Psoas muscle (tissue), 8 donors: ENCODE measurements around the gene CMYA5. TPM values are rescaled to one million over a fixed set of nuclear protein-coding genes. Genes with fewer than 3 reads are reported as not detected.
"Not testable (repeated sequence)": the region's sequence is repeated elsewhere in the genome, so short reads cannot be mapped to it uniquely, and the experiment has no call there.

Source experiments
- ATAC-seq, 4 donors: fragments of 200-7000 bp; cut with Tn5 transposase; one replicate each; pipeline ENCODE4 v1.9.1; 2020; ENCODE audit warnings: moderate library complexity in 3 of 4, mild to moderate bottlenecking in 2 of 4
- DNase-seq, 2 donors: peaks; one replicate each; pipeline ENCODE4 v3.0.0-alpha.2; 2020
- H3K27ac ChIP-seq: fragments of 200-600 bp; one replicate; pipeline ENCODE4 v1.8.0; 2022
- H3K27me3 ChIP-seq, 3 donors: fragments of 200-600 bp in 1 of 3; one replicate each; pipeline versions ENCODE4 v1.6.1 to v1.8.0; 2013 to 2022; ENCODE audit warnings: low read length in 2 of 3, mild to moderate bottlenecking in 2 of 3, moderate library complexity in 1 of 3; ENCODE audit not compliant: insufficient read depth in 3 of 3
- H3K36me3 ChIP-seq, 2 donors: fragments of 200-600 bp in 1 of 2; one replicate each; pipeline versions ENCODE4 v1.6.1 to v1.8.0; 2013 to 2022; ENCODE audit warnings: low read depth in 1 of 2, mild to moderate bottlenecking in 1 of 2, moderate library complexity in 1 of 2; ENCODE audit not compliant: insufficient read depth in 1 of 2
- H3K4me1 ChIP-seq: fragments of 200-600 bp; one replicate; pipeline ENCODE4 v1.8.0; 2022
- H3K4me3 ChIP-seq: fragments of 200-600 bp; one replicate; pipeline ENCODE4 v1.8.0; 2022; ENCODE audit warnings: mild to moderate bottlenecking
- H3K9me3 ChIP-seq: fragments of 200-600 bp; one replicate; pipeline ENCODE4 v1.8.0; 2022
- CTCF ChIP-seq: fragments of 200-600 bp; IDR thresholded peaks from one replicate; pipeline ENCODE4 v1.8.0; 2022; ENCODE audit warnings: antibody characterized with exemption
- WGBS, 3 donors: extraction: QIAGEN DNeasy Blood & Tissue Kit; methylation state at CpG; one replicate each; pipeline versions ENCODE4 v1.1.6 to v1.1.7; 2013; 5-methylcytosine and 5-hydroxymethylcytosine counted together
- intact Hi-C, 2 donors: fragments of 100-400 bp; cut with DNase I; formaldehyde crosslinking; loops; one replicate each; pipeline versions ENCODE4 v1.11.0 to v1.14.2; 2022
- polyA plus RNA-seq, 3 donors: library from polyadenylated mRNA; stranded (reverse); fragments of 200-250 nt; gene quantifications; one replicate each; pipeline ENCODE4 v1.2.3, GENCODE V29; 2013
- total RNA-seq, 4 donors: library from RNA; stranded (reverse); fragmentation: NEBNext Ultra II Directional in 2 of 4; extraction: Animal tissue kit (Norgen Biotek cat#: 25700) in 2 of 4; gene quantifications; one replicate each; pipeline versions ENCODE4 v1.2.1 to v1.2.4, GENCODE V29; 2021 to 2023
- donor health status: healthy with polysubstance abuse.
- donor health status: DM: no; HTN: no; CAD: no; lungs with moderate emphysema.
- donor health status: Bipolar disorder and iron deficiency.
- donor health status: healthy.
- donor health status: DM: yes; HTN: yes; CAD: no.
- donor health status: DM: no; HTN: no; CAD: no.
- donor health status: DM: no; HTN: no; CAD: no.
- donor health status: DM: yes; HTN: yes; CAD: no.

The CMYA5 gene
- total and polyA plus RNA-seq, 7 donors = 290 to 1,472 (median 1,216) TPM

GRCh38 chr5:79653843-79654242 lies 35.8 kb upstream of the CMYA5 start:
- no peak for DNase-seq
- TF ChIP-seq CTCF = no peak
- H3K9me3 ChIP-seq = no peaks in the 10 kb centered on the region
- no peaks in the 10 kb centered on the region for H3K27me3 ChIP-seq
- 59 to 95% (median 67%) methylated on average over 6 of the region's 6 CpGs for WGBS, 3 donors
- H3K36me3 ChIP-seq = peaks cover 0 to 58% of the 10 kb centered on the region in 2 donors
- no peak overlapping the region for H3K4me3 ChIP-seq
- peak in 1 of 4 donors; percentile 7 for ATAC-seq
- peaks cover 18% of the 10 kb centered on the region for H3K4me1 ChIP-seq
- intact Hi-C loops = no loop called here
- no peak overlapping the region for H3K27ac ChIP-seq

GRCh38 chr5:79663212-79663611 lies 26.4 kb upstream of the CMYA5 start:
- intact Hi-C loops = no loop called here
- H3K36me3 ChIP-seq = peaks cover 6 to 60% of the 10 kb centered on the region in 2 donors

GRCh38 chr5:79666758-79667157 lies 22.9 kb upstream of the CMYA5 start:
- ATAC-seq (peak in 3 of 4 donors; percentile 30 to 60 (median 39)), DNase-seq (no peak)
- intact Hi-C loops = no loop called here
- 44 to 80% (median 49%) methylated on average over 3 of the region's 3 CpGs for whole genome bisulfite sequencing, 3 donors
- peaks cover 5% of the 10 kb centered on the region for H3K9me3 ChIP-seq
- no peak overlapping the region for H3K4me3 ChIP-seq
- peak overlapping the region; percentile 23 for H3K27ac ChIP-seq
- no peaks in the 10 kb centered on the region for H3K27me3 ChIP-seq
- H3K36me3 ChIP-seq = peaks cover 3 to 71% of the 10 kb centered on the region in 2 donors
- H3K4me1 ChIP-seq = no peaks in the 10 kb centered on the region
- no peak for TF ChIP-seq CTCF

More at GRCh38 chr5:79663212-79663611, 26.4 kb upstream of the CMYA5 start:
- Histone ChIP-seq H3K27ac (no peak overlapping the region), H3K9me3 (peaks cover 5% of the 10 kb centered on the region), H3K4me1 (no peaks in the 10 kb centered on the region), H3K4me3 (no peak overlapping the region), H3K27me3 (no peaks in the 10 kb centered on the region)
- ATAC-seq (no peak), DNase-seq (no peak)
- TF ChIP-seq CTCF = no peak
- 96 to 98% (median 97%) methylated on average over 3 of the region's 3 CpGs for WGBS, 3 donors

GRCh38 chr5:79672392-79672791 lies 17.2 kb upstream of the CMYA5 start:
- ATAC-seq (no peak), DNase-seq (no peak)
- intact Hi-C loops = no loop called here
- no peaks in the 10 kb centered on the region for H3K9me3 ChIP-seq
- no peaks in the 10 kb centered on the region for H3K4me1 ChIP-seq
- no peaks in the 10 kb centered on the region for H3K27me3 ChIP-seq
- peaks cover 2 to 59% of the 10 kb centered on the region in 2 donors for H3K36me3 ChIP-seq
- no peak overlapping the region for H3K4me3 ChIP-seq
- no peak overlapping the region for H3K27ac ChIP-seq
- no peak for TF ChIP-seq CTCF
- WGBS, 3 donors = 98 to 100% (median 99%) methylated on average over 2 of the region's 2 CpGs

GRCh38 chr5:79676354-79676753 lies 13.3 kb upstream of the CMYA5 start:
- H3K4me3 ChIP-seq, intact Hi-C loops, DNase-seq, H3K4me1 ChIP-seq, H3K27ac ChIP-seq, H3K9me3 ChIP-seq, H3K27me3 ChIP-seq: not testable (repeated sequence)
- peaks cover 2 to 64% of the 10 kb centered on the region in 2 donors for H3K36me3 ChIP-seq
- 82 to 92% (median 92%) methylated on average over 6 of the region's 6 CpGs for WGBS, 3 donors
- peak in 1 of 4 donors; percentile 47 for ATAC-seq

- H3K4me1 ChIP-seq, DNase-seq, H3K4me3 ChIP-seq, H3K27me3 ChIP-seq, H3K27ac ChIP-seq, H3K9me3 ChIP-seq, ATAC-seq: not testable (repeated sequence)
- intact Hi-C loops = loop anchor here in 1 of 2 donors (10.0 kb wide), 1 partner anchor 47 kb away; no protein-coding TSS in a partner anchor
- peaks cover 3 to 92% of the 10 kb centered on the region in 2 donors for H3K36me3 ChIP-seq
- 87 to 93% (median 91%) methylated on average over 3 of the region's 3 CpGs for WGBS, 3 donors
Observed at GRCh38 chr5:79682102-79682501, 7.5 kb upstream of the CMYA5 start.
